Measurements from ENCODE around the gene INTS11.

DNA sequence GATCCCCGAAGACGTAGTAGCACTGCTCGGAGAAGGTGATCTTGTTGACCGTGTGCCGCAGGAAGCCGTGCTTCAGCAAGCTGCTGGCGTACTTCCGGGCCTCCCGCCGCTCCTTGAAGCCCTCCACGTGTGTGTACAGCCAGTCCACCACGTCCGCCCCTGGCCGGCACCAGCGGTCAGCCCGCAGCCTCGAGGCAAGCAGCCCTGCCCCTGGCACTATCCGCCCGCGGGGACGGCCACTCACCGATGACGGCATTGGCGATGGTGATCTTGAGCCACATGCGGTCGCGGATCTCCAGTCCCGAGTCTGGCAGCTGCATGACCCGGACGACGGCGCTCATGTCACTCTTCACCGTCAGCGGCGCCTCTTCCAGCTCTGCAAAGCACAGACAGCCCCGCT, 13.8 kb upstream of the INTS11 start:
- TF ChIP-seq CTCF (IDR thresholded peaks at IDR 0.05): no peak
- no peak for TF ChIP-seq POLR2A (IDR thresholded peaks at IDR 0.05)
- TF ChIP-seq POLR2AphosphoS5 (IDR thresholded peaks at IDR 0.05): no peak

Measured in stomach (tissue), 4 donors.